CD4-positive, alpha-beta T cell (primary cell): ENCODE measurements around the gene ALKBH3. TPM values are rescaled to one million over a fixed set of nuclear protein-coding genes. Genes with fewer than 3 reads are reported as not detected.

Source experiments
- ATAC-seq: fragments of 200-7000 bp; cut with Tn5 transposase; one replicate; pipeline ENCODE4 v1.10.0; 2022; ENCODE audit warnings: mild to moderate bottlenecking; ENCODE audit not compliant: poor library complexity
- CTCF ChIA-PET: fragments of 350-600 bp; sonication (Branson Sonifier 250); formaldehyde crosslinking; loops from one replicate; lab custom pipeline; 2021; ENCODE audit warnings: antibody characterized with exemption, inconsistent platforms; lab: Charles Lee
- POLR2A ChIA-PET: fragments of 350-600 bp; sonication (Branson Sonifier 250); formaldehyde crosslinking; loops from one replicate; lab custom pipeline; 2021; ENCODE audit warnings: antibody characterized with exemption, inconsistent platforms; lab: Charles Lee
- DNase-seq, 14 experiments: peaks; one replicate each; pipeline ENCODE4 v3.0.0-alpha.2; 2013 to 2020; ENCODE audit warnings: mixed read lengths in 2 of 14
- H3K27ac ChIP-seq, 2 donors: one replicate each; pipeline versions ENCODE4 v1.5.1 to v1.7.0; 2013; ENCODE audit warnings: low read length in 2 of 2, low read depth in 1 of 2, mild to moderate bottlenecking in 1 of 2
- H3K27me3 ChIP-seq, 2 experiments: 1 replicate in 1 of 2; 2 replicates in 1 of 2; pipeline versions ENCODE4 v1.6.1 to v1.7.0; 2013; ENCODE audit warnings: low read length in 2 of 2, control low read depth in 1 of 2, mild to moderate bottlenecking in 1 of 2, moderate library complexity in 1 of 2; ENCODE audit not compliant: insufficient read depth in 2 of 2, control insufficient read depth in 1 of 2
- H3K36me3 ChIP-seq: one replicate; pipeline ENCODE4 v1.6.1; 2013; ENCODE audit warnings: low read length, control low read depth; ENCODE audit not compliant: insufficient read depth
- H3K4me1 ChIP-seq: one replicate; pipeline ENCODE4 v1.6.1; 2013; ENCODE audit warnings: low read length, control low read depth; ENCODE audit not compliant: insufficient read depth
- H3K4me3 ChIP-seq: one replicate; pipeline ENCODE4 v1.5.1; 2013; ENCODE audit warnings: mild to moderate bottlenecking, low read length, moderate library complexity
- H3K9me3 ChIP-seq, 2 experiments: 1 replicate in 1 of 2; 2 replicates in 1 of 2; pipeline versions ENCODE4 v1.6.1 to v1.7.0; 2013; ENCODE audit warnings: low read length in 2 of 2, mild to moderate bottlenecking in 2 of 2, control low read depth in 1 of 2, moderate library complexity in 1 of 2; ENCODE audit not compliant: control insufficient read depth in 1 of 2, insufficient read depth in 1 of 2
- H3K27ac Mint-ChIP-seq: one replicate; pipeline ENCODE4 v1.8.0; 2020; ENCODE audit warnings: mixed read lengths
- H3K27me3 Mint-ChIP-seq: one replicate; pipeline ENCODE4 v1.8.0; 2021; ENCODE audit warnings: mixed read lengths
- H3K36me3 Mint-ChIP-seq: one replicate; pipeline ENCODE4 v1.8.0; 2021; ENCODE audit warnings: low read depth, mixed read lengths
- H3K4me1 Mint-ChIP-seq: one replicate; pipeline ENCODE4 v1.8.0; 2021; ENCODE audit warnings: low read depth, mixed read lengths
- H3K4me3 Mint-ChIP-seq: one replicate; pipeline ENCODE4 v1.8.0; 2020; ENCODE audit warnings: mild to moderate bottlenecking, mixed read lengths
- H3K9me3 Mint-ChIP-seq: one replicate; pipeline ENCODE4 v1.8.0; 2020; ENCODE audit warnings: mixed read lengths
- intact Hi-C, 2 experiments: fragments of 100-400 bp; cut with DNase I in 1 of 2; cut with micrococcal nuclease in 1 of 2; formaldehyde crosslinking; loops; one replicate each; pipeline versions ENCODE4 v1.15.1 to v1.9.0; 2023 to 2025; cut with DNase I, micrococcal nuclease
- total RNA-seq, 174 experiments: library from RNA in 2 of 174; stranded (reverse) in 2 of 174; gene quantifications; one replicate each; pipeline ENCODE4 v1.2.3 and lab custom pipeline; 2021 to 2026
- TF ChIP-seq, protein P1 (sequence below): fragments of 200-600 bp; IDR thresholded peaks from one replicate; pipeline ENCODE4 v1.8.0; 2022; ENCODE audit warnings: antibody characterized with exemption, mild to moderate bottlenecking

ALKBH3 gene
- total RNA-seq, 2 experiments from 2014 or later, result 16.7 to 17.2 TPM

DNA sequence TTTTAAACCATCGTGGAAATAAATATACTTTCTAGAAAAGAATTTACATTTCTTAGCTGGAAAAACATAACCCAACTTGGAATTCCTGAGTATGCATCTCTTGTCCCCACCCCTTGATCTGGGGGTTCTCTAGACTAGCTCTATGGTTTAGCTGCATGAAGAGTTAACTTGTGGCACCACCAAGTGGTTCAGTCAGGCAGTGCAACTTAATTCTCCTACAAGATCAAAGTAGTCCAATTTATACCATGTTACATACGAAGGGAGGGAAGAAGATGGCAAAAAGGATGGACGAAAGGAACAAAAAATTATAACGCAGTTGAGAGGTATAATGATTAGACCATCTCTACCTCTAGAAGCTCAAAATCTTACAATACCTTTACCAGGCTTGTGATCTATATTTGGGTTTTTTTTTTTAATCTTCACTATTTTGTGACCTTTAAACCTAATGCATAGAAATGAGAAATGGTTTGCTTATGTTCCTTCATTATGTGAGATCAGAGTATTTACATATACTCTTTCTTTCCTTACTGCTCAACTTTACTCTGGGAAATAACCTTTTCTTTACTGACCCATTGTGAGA is 28.5 kb upstream of the ALKBH3 start:
- H3K4me3 ChIP-seq, result no peak overlapping the region
- Mint-ChIP-seq H3K4me1 (no peaks in the 10 kb centered on the region), H3K36me3 (peaks cover 11% of the 10 kb centered on the region), H3K27me3 (no peaks in the 10 kb centered on the region), H3K9me3 (no peaks in the 10 kb centered on the region), H3K4me3 (no peak overlapping the region), H3K27ac (no peak overlapping the region)
- H3K4me1 ChIP-seq, result no peaks in the 10 kb centered on the region
- ATAC-seq (peak; percentile 71), DNase-seq (peak; percentile 23 to 68 (median 44))
- CTCF ChIA-PET, result interaction anchor here (1.0 kb wide), 1 partner anchor 9 kb away, joined by 5 read pairs; no protein-coding TSS in a partner anchor
- TF ChIP-seq, protein P1, sequence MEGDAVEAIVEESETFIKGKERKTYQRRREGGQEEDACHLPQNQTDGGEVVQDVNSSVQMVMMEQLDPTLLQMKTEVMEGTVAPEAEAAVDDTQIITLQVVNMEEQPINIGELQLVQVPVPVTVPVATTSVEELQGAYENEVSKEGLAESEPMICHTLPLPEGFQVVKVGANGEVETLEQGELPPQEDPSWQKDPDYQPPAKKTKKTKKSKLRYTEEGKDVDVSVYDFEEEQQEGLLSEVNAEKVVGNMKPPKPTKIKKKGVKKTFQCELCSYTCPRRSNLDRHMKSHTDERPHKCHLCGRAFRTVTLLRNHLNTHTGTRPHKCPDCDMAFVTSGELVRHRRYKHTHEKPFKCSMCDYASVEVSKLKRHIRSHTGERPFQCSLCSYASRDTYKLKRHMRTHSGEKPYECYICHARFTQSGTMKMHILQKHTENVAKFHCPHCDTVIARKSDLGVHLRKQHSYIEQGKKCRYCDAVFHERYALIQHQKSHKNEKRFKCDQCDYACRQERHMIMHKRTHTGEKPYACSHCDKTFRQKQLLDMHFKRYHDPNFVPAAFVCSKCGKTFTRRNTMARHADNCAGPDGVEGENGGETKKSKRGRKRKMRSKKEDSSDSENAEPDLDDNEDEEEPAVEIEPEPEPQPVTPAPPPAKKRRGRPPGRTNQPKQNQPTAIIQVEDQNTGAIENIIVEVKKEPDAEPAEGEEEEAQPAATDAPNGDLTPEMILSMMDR, result peak; percentile 76
- no peaks in the 10 kb centered on the region for H3K27me3 ChIP-seq
- H3K9me3 ChIP-seq, result no peaks in the 10 kb centered on the region
- no peak overlapping the region for H3K27ac ChIP-seq
- H3K36me3 ChIP-seq, result no peaks in the 10 kb centered on the region
- POLR2A ChIA-PET, result no interaction called here
- intact Hi-C loops, result no loop called here

DNA sequence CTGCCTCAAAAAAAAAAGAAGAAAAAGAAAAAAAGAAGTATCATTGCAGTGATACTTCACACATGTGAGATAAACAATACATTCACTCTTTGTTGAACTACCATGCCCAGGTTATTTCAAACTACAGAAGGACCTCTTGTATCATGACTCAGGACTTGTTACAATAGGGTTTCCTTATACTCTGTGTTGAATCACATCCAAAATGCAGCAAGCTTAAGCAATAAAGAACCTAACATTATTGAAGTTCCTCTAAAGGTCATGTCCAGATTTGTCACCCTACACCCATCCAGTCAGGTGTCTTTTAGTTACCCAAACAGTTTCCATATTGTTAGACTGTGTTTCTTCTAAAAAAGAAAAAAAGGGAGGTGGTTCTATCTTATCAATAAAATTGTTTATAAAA is 26.9 kb upstream of the ALKBH3 start:
- Mint-ChIP-seq H3K9me3 (no peaks in the 10 kb centered on the region), H3K4me1 (no peaks in the 10 kb centered on the region), H3K36me3 (peaks cover 15% of the 10 kb centered on the region), H3K27me3 (no peaks in the 10 kb centered on the region), H3K27ac (no peak overlapping the region), H3K4me3 (no peak overlapping the region)
- Histone ChIP-seq H3K27ac (no peak overlapping the region), H3K27me3 (no peaks in the 10 kb centered on the region), H3K4me3 (no peak overlapping the region), H3K4me1 (no peaks in the 10 kb centered on the region), H3K36me3 (no peaks in the 10 kb centered on the region), H3K9me3 (no peaks in the 10 kb centered on the region)
- ChIA-PET POLR2A (no interaction called here), CTCF (no interaction called here)
- intact Hi-C loops, result no loop called here
- no peak for ATAC-seq
- no peak for DNase-seq
- TF ChIP-seq, protein P1, result no peak

DNA sequence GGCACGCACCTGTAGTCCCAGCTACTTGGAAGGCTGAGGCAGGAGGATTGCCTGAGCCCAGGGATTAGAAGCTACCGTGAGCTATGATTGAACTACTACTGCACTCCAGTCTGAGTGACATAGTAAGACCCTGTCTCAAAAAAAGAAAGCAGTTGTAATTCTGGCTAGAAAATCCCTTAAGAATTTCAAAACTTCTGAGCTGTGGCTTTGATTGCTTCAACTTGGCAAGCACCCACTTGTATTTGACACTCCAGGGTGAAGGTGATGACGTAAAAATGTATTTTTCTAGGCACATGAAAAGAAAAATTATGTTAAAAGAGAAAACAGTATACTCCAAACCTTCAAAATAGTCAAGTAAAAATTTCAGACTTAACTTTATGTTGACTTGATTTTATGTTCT is 23.6 kb upstream of the ALKBH3 start:
- Mint-ChIP-seq H3K4me1 (no peaks in the 10 kb centered on the region), H3K27me3 (no peaks in the 10 kb centered on the region), H3K27ac (no peak overlapping the region), H3K36me3 (peaks cover 15% of the 10 kb centered on the region), H3K9me3 (peaks cover 4% of the 10 kb centered on the region), H3K4me3 (no peak overlapping the region)
- no peaks in the 10 kb centered on the region for H3K36me3 ChIP-seq
- TF ChIP-seq, protein P1, result no peak
- ChIA-PET POLR2A (no interaction called here), CTCF (no interaction called here)
- H3K27ac ChIP-seq, result no peak overlapping the region
- no peaks in the 10 kb centered on the region for H3K4me1 ChIP-seq
- intact Hi-C loops, result no loop called here
- peaks cover 0 to 7% of the 10 kb centered on the region in 2 experiments for H3K9me3 ChIP-seq
- H3K4me3 ChIP-seq, result no peak overlapping the region
- ATAC-seq, result no peak
- no peak for DNase-seq
- no peaks in the 10 kb centered on the region for H3K27me3 ChIP-seq
